ENCODE measurements around the gene MRAP.

DNA sequence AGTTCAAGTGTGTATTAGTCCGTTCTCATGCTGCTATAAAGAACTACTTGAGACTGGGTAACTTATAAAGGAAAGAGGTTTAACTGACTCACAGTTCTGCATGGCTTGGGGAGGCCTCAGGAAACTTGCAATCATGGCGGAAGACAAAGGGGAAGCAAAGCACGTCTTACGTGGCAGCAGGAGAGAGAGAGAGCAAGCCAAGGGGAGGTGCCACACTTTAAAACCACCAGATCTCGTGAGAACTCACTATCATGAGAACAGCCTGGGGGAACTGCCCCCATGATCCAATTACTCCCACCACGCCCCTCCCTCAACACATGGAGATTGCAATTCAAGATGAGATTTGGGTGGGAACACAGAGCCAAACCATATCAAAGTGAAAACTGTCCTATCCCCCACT, 15.7 kb upstream of the MRAP start:
- TF ChIP-seq POLR2A (IDR thresholded peaks at IDR 0.05) (no peak), EP300 (IDR thresholded peaks at IDR 0.05) (no peak), POLR2AphosphoS5 (IDR thresholded peaks at IDR 0.05) (no peak)
- TF ChIP-seq, protein P1, sequence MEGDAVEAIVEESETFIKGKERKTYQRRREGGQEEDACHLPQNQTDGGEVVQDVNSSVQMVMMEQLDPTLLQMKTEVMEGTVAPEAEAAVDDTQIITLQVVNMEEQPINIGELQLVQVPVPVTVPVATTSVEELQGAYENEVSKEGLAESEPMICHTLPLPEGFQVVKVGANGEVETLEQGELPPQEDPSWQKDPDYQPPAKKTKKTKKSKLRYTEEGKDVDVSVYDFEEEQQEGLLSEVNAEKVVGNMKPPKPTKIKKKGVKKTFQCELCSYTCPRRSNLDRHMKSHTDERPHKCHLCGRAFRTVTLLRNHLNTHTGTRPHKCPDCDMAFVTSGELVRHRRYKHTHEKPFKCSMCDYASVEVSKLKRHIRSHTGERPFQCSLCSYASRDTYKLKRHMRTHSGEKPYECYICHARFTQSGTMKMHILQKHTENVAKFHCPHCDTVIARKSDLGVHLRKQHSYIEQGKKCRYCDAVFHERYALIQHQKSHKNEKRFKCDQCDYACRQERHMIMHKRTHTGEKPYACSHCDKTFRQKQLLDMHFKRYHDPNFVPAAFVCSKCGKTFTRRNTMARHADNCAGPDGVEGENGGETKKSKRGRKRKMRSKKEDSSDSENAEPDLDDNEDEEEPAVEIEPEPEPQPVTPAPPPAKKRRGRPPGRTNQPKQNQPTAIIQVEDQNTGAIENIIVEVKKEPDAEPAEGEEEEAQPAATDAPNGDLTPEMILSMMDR (IDR thresholded peaks at IDR 0.05) = no peak

Data from stomach (tissue), 4 donors.